HL-60/S4 (cell line): Measurements from ENCODE around the gene TGFB1I1.
"Not testable (repeated sequence)": the region's sequence is repeated elsewhere in the genome, so short reads cannot be mapped to it uniquely, and the experiment has no call there.

Experiments
- in situ Hi-C: fragments of 300-500 bp; cut with MboI; formaldehyde crosslinking; loops from 2 replicates; pipeline ENCODE4 v1.14.3; 2022; ENCODE audit warnings: low sequenced_read_pairs

The TGFB1I1 gene

DNA sequence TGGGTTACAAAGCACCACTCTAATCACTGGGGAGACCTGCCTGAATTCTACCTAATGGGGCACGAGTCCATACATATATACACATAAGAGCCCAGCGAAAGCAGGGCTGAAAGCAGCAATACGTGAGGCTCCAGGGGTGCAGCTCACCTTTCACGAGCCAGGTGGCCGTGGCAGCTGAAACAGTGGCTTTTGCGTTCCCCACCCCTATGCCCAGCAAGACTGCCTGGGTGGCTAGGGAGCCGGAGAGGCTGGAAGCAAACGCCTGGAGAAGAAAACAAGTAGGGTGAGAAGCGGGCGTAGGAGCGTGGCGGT lies 35.6 kb downstream of the TGFB1I1 start:
- in situ Hi-C loops, result no loop called here

DNA sequence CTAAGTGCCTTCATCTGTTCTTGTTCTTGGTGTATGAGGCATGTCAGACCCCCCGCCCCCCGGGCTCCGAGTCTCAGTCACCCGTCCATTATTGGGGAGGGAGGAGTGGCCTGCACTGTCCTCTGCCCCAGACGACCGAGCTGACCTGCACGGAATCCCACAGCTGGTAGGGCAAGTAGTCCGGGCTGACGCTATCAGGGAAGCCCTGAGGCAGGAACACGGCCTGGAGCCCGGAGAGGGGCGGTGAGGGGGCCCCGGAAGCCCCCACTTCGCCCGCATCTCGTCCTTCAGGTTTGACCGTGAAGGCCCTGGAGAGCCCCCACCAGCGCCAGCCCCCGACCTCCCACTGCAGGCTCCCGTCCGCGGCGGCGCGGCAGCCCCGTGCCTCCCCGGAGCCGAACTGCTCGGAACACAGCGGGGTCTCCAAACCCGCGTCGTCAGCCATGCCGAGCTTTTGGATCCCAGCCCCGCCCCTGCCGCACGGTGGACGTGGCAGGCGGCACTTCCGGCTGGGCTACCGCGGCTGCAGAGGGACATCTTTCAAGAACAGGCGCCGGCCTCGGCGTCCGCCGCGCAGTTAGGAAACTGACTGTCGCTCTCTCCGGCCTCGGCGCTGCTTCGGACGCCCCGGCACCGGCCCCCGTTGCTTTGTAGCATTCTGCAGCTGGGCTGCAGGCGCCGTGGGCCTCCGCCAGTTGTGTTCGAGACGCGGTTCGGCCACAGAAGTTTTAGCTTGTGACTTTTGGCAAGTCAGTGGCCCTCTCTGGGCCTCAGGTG lies 36.2 kb downstream of the TGFB1I1 start, which contains the start of gene RUSF1:
RUSF1 (minus strand) TSS at position 463 of the 777 bp plus-strand sequence; CDS start at position 445, 18 bp downstream.
- in situ Hi-C loops, result no loop called here

DNA sequence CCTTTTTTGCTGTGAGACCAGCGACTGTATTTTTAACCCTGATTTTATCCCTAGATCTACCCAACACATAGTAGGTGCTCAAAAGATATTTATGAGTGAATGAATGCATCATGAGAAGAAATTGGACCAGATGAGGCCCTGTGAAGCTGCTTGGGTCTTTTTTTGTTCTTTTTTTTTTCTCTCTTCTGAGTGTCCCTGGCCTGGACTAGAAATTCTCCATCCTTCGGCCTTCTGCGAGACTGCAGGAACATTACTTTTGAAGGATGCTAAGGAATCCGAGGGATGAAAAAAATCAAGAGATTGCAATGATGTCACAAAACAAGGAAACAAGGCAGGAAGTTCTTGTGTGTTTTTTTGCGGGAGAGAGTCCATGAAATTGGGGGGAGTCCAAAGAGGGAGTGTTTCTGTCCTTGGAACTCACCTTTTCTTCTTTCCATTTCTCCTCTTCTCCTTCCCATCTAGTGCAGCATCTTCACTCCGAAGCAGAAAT lies 36.8 kb downstream of the TGFB1I1 start:
- in situ Hi-C loops, result no loop called here

DNA sequence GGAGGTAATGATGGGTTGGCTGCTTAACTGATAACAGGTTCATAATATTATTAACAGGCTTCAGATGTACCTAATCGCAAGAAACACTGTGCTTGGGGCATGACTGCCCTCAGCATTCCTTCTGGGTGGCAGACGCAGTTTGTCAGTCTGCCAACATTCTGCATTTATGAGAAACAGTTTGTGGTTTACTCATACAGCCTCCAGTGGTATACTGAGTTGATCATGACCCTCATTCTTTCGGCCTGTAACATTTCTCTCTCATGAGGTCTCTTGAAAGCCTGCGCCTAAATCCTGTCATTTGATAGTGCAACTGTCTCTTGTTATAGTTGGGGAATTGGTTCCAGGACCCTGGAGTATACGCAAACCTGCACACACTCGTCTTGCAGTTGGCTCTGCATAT lies 41.2 kb downstream of the TGFB1I1 start:
- in situ Hi-C loops, result no loop called here

DNA sequence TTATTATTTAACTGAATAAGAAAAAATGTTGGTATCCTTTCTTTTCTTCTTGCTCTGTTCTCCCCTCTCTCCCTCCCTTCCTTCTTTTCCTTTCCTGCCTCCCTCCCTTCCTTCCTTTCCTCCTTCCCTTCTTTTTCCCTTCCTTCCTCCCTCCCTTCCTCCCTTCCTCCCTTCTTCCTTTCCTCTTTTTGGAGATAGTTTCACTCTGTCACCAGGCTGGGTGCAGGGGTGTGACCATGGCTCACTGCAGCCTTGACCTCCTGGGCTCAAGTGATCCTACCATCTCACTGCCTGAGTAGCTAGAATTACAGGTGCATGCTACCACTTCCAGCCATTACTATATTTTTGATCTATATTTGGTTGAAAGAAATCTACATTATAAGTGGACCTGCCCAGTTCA lies 41.9 kb downstream of the TGFB1I1 start:
- in situ Hi-C loops, result no loop called here

DNA sequence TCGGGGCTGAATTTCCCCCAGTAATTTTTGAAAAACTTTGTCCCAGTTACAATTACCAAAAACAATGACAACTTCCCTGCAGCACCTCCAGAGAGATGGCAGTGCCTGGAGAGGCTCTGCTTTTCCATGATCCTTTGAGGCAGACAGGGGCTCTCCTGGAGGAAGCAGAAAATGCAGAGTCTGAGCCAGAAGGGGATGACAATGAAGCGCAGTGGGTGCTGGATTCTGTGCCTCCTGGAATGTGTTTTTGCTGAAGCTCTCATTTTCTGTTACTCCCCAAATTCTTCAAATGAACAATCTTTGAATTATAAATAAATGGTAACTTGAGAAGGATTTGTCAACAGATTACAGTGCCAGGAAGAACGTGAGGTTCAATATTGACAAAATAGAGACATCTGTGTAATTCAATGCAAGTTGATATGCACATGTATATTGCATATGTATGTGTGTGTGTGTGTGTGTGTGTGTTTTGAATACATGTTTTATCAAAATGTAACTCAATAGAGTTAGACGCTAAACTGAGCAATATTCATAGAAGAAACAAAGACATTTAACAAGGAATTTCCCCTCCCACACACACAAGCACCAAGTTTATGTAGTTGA lies 45.9 kb downstream of the TGFB1I1 start:
- in situ Hi-C loops, result no loop called here

DNA sequence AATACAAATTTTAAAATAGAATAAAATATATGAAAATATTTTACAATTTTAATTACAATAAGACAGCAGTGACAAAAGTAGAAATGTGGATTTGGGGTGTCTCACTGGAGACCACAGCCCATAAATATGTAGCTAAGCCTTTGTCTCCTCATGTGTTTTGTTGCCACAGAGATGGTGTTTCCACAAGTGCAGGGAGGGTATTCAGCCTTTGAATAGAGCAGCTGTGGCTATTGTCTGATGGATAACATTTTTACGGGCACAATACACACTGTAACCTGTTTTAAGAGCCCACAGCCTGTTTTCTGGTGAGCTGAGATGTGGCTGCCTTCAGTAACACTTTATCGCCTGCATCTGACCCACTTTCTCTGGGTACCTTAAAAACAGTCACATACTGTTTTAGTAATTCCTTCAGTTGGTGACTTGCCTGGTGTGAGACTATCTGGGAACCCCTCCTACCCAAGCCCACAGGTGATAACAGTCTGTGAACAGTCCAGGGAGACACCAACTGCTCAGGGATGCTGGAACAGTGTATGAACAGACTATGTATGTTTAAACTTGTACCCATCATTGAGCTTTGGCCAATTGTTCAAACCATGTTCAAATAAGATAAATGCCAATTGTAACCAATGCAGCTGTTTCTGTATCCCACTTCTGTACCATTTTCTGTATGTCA lies 47.9 kb downstream of the TGFB1I1 start:
- in situ Hi-C loops, result no loop called here

DNA sequence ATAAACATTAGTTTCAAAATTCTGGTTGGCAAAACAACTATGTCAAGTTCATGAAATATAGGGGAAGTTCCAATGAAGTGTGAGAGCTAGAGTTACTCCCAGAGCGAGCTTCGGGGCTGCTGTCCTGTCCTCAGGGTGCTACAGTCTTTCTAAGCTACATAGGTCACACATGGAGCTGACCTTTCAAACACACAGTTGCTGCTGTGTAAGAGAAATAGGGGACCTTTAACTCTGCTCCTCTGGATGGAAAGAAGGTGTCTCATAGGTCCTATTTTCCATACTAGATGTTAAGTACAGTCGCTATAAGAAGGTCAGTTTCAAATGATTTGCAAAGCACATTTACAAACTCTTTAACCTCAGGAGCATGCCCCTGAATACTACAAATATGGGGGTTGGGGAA lies 49.4 kb downstream of the TGFB1I1 start:
- in situ Hi-C loops, result no loop called here

DNA sequence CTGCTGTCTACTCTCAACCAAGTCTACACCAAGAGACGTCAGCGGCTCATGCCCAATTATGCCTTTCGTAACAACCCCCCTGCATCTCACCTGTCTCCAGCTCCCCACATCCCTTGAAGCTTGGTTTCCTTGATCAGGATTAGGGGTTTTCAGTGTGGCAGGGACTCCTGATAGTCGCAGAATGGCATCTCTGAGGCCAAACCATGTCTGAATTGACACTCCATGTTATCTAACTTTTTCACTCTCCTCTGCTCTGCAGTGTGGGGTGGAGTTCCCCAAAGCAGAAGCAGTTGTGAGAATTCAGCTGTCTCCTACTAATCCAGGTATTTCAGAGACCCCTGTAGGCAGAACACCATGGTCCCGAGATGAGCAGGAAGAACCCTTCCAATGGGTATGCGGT lies 50.1 kb downstream of the TGFB1I1 start:
- in situ Hi-C loops, result no loop called here

DNA sequence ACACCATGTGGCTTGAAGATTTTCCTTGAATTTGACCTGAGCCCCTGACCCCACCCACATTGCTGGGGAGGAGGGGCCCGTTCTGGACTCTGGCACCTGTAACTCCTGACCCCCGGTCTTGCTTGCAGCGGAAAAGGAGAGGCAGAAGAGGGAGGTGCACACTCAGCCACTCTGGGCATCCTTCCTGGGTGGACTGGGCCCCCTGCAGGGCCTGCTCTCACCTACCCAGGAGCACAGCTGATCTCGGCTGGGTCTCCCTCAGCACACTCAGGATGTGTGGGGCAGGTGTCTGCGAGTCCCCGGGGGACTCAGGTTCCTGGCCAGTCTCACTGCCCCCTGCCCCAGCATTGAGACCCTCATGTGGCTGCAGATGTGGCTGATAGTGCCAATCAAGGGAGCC lies 51.8 kb downstream of the TGFB1I1 start:
- in situ Hi-C loops, result not testable (repeated sequence)

DNA sequence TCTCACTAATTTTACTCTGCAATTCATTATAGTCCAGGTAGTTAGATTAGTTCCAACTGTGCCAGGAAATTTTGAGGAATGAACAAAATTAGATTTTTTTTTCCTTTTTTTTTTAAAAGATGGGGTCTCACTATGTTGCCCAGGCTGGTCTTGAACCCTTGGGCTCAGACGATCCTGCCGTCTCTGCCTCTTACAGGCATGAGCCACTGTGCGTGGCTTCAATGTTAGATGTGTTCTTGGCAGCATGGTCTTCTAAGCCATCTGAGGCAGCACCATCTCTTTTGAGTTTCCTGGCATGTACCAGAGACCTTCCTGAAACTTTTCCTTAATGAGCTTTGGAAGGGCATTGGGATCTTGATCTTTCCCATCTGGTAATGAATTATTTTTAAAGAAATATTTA lies 53.2 kb downstream of the TGFB1I1 start:
- in situ Hi-C loops, result no loop called here
